ENCODE data around the gene PLEKHA8. TPM values are rescaled to one million over a fixed set of nuclear protein-coding genes. Genes with fewer than 3 reads are reported as not detected.

PLEKHA8 gene
- 34.6 and 37.7 TPM in 2 replicates for total RNA-seq (2013; cell fraction: nucleolus; rRNA removed)
- total RNA-seq (2014; rRNA removed) (5.3 and 5.4 TPM in 2 replicates), total RNA-seq (2014; rRNA removed; fragmentation: Illumina TruSeq; extraction: Trizol) (5.6 and 6.0 TPM in 2 replicates), total RNA-seq (2021) (7.1 and 7.6 TPM in 2 replicates), polyA plus RNA-seq (2011; rRNA removed) (13.2 and 16.5 TPM in 2 replicates), polyA plus RNA-seq (2014; fragmentation: Illumina TruSeq; extraction: Trizol) (5.1 and 6.1 TPM in 2 replicates), polyA plus RNA-seq (2014; fragmentation: Nextera tagmentation; extraction: Ambion mirVana) (1 to 10 TPM; 1.1 to 1.7 TPM), polyA plus RNA-seq (2014; rRNA removed) (3.5 and 3.7 TPM in 2 replicates), polyA plus RNA-seq (2016; fragmentation: Nextera tagmentation; extraction: Ambion mirVana) (1 to 10 TPM; 6.3 to 8.3 TPM), polyA minus RNA-seq (2011; rRNA and poly(A)+ RNA removed) (13.3 and 15.8 TPM in 2 replicates), Bru-seq, nascent RNA (percentile 66 among the genes with signal in this experiment), BruChase-seq, experiment 1, labeled RNA remaining after a 6-hour chase (percentile 67 among the genes with signal in this experiment), BruChase-seq, experiment 2, labeled RNA remaining after a 2-hour chase (percentile 73 among the genes with signal in this experiment)
- polyA plus RNA-seq (2011; ENCODE audit: low read depth), result 3.4 TPM
- polyA plus RNA-seq (2011; cell fraction: cytosol; rRNA removed), result 4.2 and 5.6 TPM in 2 replicates
- polyA plus RNA-seq (2011; cell fraction: nucleus; rRNA removed), result 18.7 and 23.7 TPM in 2 replicates
- polyA plus RNA-seq (2012), result 3.6 and 5.9 TPM in 2 replicates
- polyA minus RNA-seq (2011; cell fraction: cytosol; rRNA and poly(A)+ RNA removed), result 4.3 and 4.8 TPM in 2 replicates
- polyA minus RNA-seq (2011; cell fraction: nucleus; rRNA and poly(A)+ RNA removed), result 17.3 and 20.1 TPM in 2 replicates
- long read RNA-seq, experiment 1, partial matches to known transcripts, result 0 of 2 reads
- long read RNA-seq, experiment 1, other reads (novel, unspliced or antisense), result 2 of 2 reads
- long read RNA-seq, experiment 2, partial matches to known transcripts, result 3 of 8 reads
- long read RNA-seq, experiment 2, other reads (novel, unspliced or antisense), result 5 of 8 reads

GRCh38 chr7:30028216-30028748 lies at the start of gene PLEKHA8:
TSS of gene PLEKHA8 (plus strand) at chr7:30028412. CDS start at chr7:30028763, 351 bp downstream.
- POLR2A ChIA-PET, result interaction anchor here (1.3 to 2.0 kb wide), 2 partner anchors 19 to 72 kb away, joined by 4 read pairs; no protein-coding TSS in a partner anchor
- Histone ChIP-seq H4K20me1 (ENCODE audit: control insufficient read depth, insufficient read depth) (no peaks in the 10 kb centered on the region), H3K27ac (ENCODE audit: control insufficient read depth, insufficient read depth) (peak within 1 kb of the TSS; percentile 77), H2AFZ (ENCODE audit: control insufficient read depth, low read depth, low read length) (peak within 1 kb of the TSS; percentile 87), H3K79me2 (ENCODE audit: control insufficient read depth, insufficient read depth, low read length) (peaks cover 30% of the 10 kb centered on the region), H3K36me3 (ENCODE audit: control insufficient read depth in 2 of 2, insufficient read depth in 2 of 2, low read length in 1 of 2) (no peaks in the 10 kb centered on the region), H3K9ac (ENCODE audit: control insufficient read depth, insufficient read depth, low read length) (peak within 1 kb of the TSS; percentile 86), H3K4me1 (ENCODE audit: control insufficient read depth, insufficient read depth, low read length) (peaks cover 7% of the 10 kb centered on the region), H3K27me3 (replicated peaks in 1 of 2; ENCODE audit: control insufficient read depth in 2 of 2, insufficient read depth in 2 of 2, low read length in 1 of 2) (no peaks in the 10 kb centered on the region), H3K9me3 (replicated peaks; ENCODE audit: control insufficient read depth, insufficient read depth, low read length) (no peaks in the 10 kb centered on the region), H3K4me3 (peak within 1 kb of the TSS; percentile 76), H3K4me2 (ENCODE audit: control insufficient read depth, insufficient read depth) (peak within 1 kb of the TSS; percentile 99)
- in situ Hi-C loops (cut with MboI) (no loop called here), intact Hi-C loops (cut with micrococcal nuclease; ENCODE audit: unreplicated experiment) (no loop called here)
- peak; percentile 65 for ATAC-seq
- peak; percentile 61 for DNase-seq (ENCODE audit: low read depth, low spot score)
- FAIRE-seq, result peak; percentile 35
- BruUV-seq (replicated peaks), result no TSS peak
- SMC1A ChIA-PET (ENCODE audit: uncharacterized antibody, unreplicated experiment), result interaction anchor here (1.5 to 1.9 kb wide), 3 partner anchors 33 to 134 kb away, joined by 5 to 11 read pairs (median 9); no protein-coding TSS in a partner anchor
- under 1% methylated on average over 61 of the region's 70 CpGs for WGBS (ENCODE audit: insufficient coverage, insufficient replicate concordance, low lambda C conversion rate, missing lambda C conversion rate)
- RAD21 ChIA-PET (ENCODE audit: unreplicated experiment), result interaction anchor here (1.3 to 2.0 kb wide), 3 partner anchors 33 to 41 kb away, joined by 4 to 9 read pairs (median 8); partner anchors contain the start of gene SCRN1
- CTCF ChIA-PET, result interaction anchor here (1.0 to 2.3 kb wide), 4 partner anchors 33 to 47 kb away, joined by 3 to 20 read pairs (median 6); no protein-coding TSS in a partner anchor
- TF ChIP-seq ZNF384 (IDR thresholded peaks at IDR 0.05; ENCODE audit: borderline replicate concordance, low read depth, low read length) (no peak), POLR2AphosphoS5 (IDR thresholded peaks at IDR 0.05; ENCODE audit: low read length) (no peak), CHD1 (IDR thresholded peaks at IDR 0.05; ENCODE audit: low read depth, low read length) (0 out of 2 replicates have a peak, but pooled peaks have one; percentile 48), RELA (IDR thresholded peaks at IDR 0.05; ENCODE audit: borderline replicate concordance, partially characterized antibody) (no peak), RB1 (IDR thresholded peaks at IDR 0.05; ENCODE audit: borderline replicate concordance) (no peak; the same call in 1 of the 2 replicates), CBX3 (IDR thresholded peaks at IDR 0.05; ENCODE audit: borderline replicate concordance, low read depth) (no peak), SUPT20H (IDR thresholded peaks at IDR 0.05; ENCODE audit: borderline replicate concordance, control insufficient read depth, low read depth, low read length) (no peak), GATAD2B (conservative IDR thresholded peaks at IDR 0.05; ENCODE audit: low read depth) (peak; percentile 93), CHD2 (IDR thresholded peaks at IDR 0.05; ENCODE audit: borderline replicate concordance, low read depth, low read length) (peak; percentile 81), HDAC6 (IDR thresholded peaks at IDR 0.05; ENCODE audit: unreplicated experiment) (no peak), NFXL1 (IDR thresholded peaks at IDR 0.05; ENCODE audit: borderline replicate concordance) (no peak; the same call in 1 of the 2 replicates), RAD21 (IDR thresholded peaks at IDR 0.05; ENCODE audit: insufficient read depth, low read depth, low read length) (no peak), RUNX3 (IDR thresholded peaks at IDR 0.05; ENCODE audit: low read length) (peak; percentile 90), NR2C2 (IDR thresholded peaks at IDR 0.05; ENCODE audit: borderline replicate concordance, control insufficient read depth, insufficient read length, low read depth) (no peak), NR2C1 (IDR thresholded peaks at IDR 0.05) (peak; percentile 57; the same call in 1 of the 2 replicates), ZNF207 (IDR thresholded peaks at IDR 0.05; ENCODE audit: borderline replicate concordance) (0 out of 2 replicates have a peak, but pooled peaks have one; percentile 61), RCOR1 (conservative IDR thresholded peaks at IDR 0.05; ENCODE audit: low read depth, low read length) (peak; percentile 74; the same call in 1 of the 2 replicates), KLF5 (IDR thresholded peaks at IDR 0.05; ENCODE audit: partially characterized antibody) (peak; percentile 76), TAF1 (IDR thresholded peaks at IDR 0.05; ENCODE audit: borderline replicate concordance, low read depth, low read length) (0 out of 2 replicates have a peak, but pooled peaks have one; percentile 32), RFX5 (IDR thresholded peaks at IDR 0.05; ENCODE audit: low read depth, low read length) (0 out of 2 replicates have a peak, but pooled peaks have one; percentile 29), IRF4 (IDR thresholded peaks at IDR 0.05; ENCODE audit: low read depth, low read length) (0 out of 2 replicates have a peak, but pooled peaks have one; percentile 47), SMC3 (IDR thresholded peaks at IDR 0.05; ENCODE audit: borderline replicate concordance, low read length) (peak; percentile 16; the same call in 1 of the 2 replicates), ZNF274 (IDR thresholded peaks at IDR 0.05; ENCODE audit: insufficient read depth, insufficient read length) (no peak)
